ENCODE measurements around the gene SPATA22. TPM values are rescaled to one million over a fixed set of nuclear protein-coding genes. Genes with fewer than 3 reads are reported as not detected.
"Not testable (repeated sequence)": the region's sequence is repeated elsewhere in the genome, so short reads cannot be mapped to it uniquely, and the experiment has no call there.

The SPATA22 gene
- polyA plus RNA-seq, 1 of the 3 experiments (the other 2 are of a cell fraction): not detected

DNA sequence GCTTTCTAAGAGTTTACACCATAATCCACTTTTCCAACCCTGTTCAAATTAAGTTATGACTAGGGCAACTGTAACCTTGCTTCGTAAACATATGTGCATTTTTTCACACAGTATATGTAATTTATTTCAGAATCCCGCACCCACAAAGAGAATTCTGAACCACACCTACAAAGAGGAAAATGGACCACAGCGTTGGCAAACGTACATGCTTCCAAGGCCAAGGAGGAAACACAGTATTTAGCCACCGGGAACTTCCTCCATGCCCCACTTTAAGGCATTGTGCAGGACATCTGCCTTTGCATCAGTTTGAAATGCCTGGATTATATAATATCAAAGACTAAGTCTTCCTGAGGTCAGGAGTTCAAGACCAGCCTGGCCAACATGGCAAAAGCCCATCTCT lies 2.1 kb downstream of the SPATA22 start:
- no peak overlapping the region for H3K9ac ChIP-seq
- DNase-seq: no peak
- H3K79me2 ChIP-seq (ENCODE audit: insufficient read depth): no peaks in the 10 kb centered on the region
- H3K36me3 ChIP-seq (replicated peaks in 1 of 2; ENCODE audit: control insufficient read depth in 1 of 2, insufficient read depth in 2 of 2, low read length in 1 of 2): no peaks in the 10 kb centered on the region
- no peaks in the 10 kb centered on the region for H4K20me1 ChIP-seq (ENCODE audit: insufficient read depth)
- WGBS (ENCODE audit: low lambda C conversion rate): 18% methylated on average over 5 of the region's 5 CpGs
- H3K9me3 ChIP-seq: no peaks in the 10 kb centered on the region
- ChIA-PET POLR2A (no interaction called here), CTCF (no interaction called here)
- no peaks in the 10 kb centered on the region for H3K9me2 ChIP-seq
- no peaks in the 10 kb centered on the region for H3K4me1 ChIP-seq (ENCODE audit: control insufficient read depth in 1 of 2, insufficient read depth in 2 of 2, low read depth in 1 of 2, low read length in 1 of 2)
- H3K4me3 ChIP-seq (ENCODE audit: low read depth in 2 of 2, low read length in 1 of 2): no peak overlapping the region
- H3K4me2 ChIP-seq: no peak overlapping the region
- H3F3A ChIP-seq (replicated peaks; ENCODE audit: insufficient read depth): no peaks in the 10 kb centered on the region
- no peak for TF ChIP-seq RFX5 (IDR thresholded peaks at IDR 0.05; ENCODE audit: low read length)
- TF ChIP-seq RAD21 (IDR thresholded peaks at IDR 0.05; ENCODE audit: low read length): no peak
- TF ChIP-seq, protein P1, sequence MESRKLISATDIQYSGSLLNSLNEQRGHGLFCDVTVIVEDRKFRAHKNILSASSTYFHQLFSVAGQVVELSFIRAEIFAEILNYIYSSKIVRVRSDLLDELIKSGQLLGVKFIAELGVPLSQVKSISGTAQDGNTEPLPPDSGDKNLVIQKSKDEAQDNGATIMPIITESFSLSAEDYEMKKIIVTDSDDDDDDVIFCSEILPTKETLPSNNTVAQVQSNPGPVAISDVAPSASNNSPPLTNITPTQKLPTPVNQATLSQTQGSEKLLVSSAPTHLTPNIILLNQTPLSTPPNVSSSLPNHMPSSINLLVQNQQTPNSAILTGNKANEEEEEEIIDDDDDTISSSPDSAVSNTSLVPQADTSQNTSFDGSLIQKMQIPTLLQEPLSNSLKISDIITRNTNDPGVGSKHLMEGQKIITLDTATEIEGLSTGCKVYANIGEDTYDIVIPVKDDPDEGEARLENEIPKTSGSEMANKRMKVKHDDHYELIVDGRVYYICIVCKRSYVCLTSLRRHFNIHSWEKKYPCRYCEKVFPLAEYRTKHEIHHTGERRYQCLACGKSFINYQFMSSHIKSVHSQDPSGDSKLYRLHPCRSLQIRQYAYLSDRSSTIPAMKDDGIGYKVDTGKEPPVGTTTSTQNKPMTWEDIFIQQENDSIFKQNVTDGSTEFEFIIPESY (IDR thresholded peaks at IDR 0.05; ENCODE audit: borderline replicate concordance, low read depth): no peak
- no peak for TF ChIP-seq RCOR1 (IDR thresholded peaks at IDR 0.05; ENCODE audit: low read length)
- TF ChIP-seq CTCF (IDR thresholded peaks at IDR 0.05): no peak
- no peak for TF ChIP-seq MXI1 (IDR thresholded peaks at IDR 0.05; ENCODE audit: low read depth, low read length)
- no peak overlapping the region for H2AFZ ChIP-seq (ENCODE audit: low read depth)
- H3K27me3 ChIP-seq (ENCODE audit: insufficient read depth): peaks cover 37% of the 10 kb centered on the region; the same call in 1 of the 2 replicates
- H3K27ac ChIP-seq (ENCODE audit: low read depth in 2 of 2, low read length in 1 of 2): no peak overlapping the region

- H3K4me3 ChIP-seq (ENCODE audit: low read depth in 2 of 2, low read length in 1 of 2); H4K20me1 ChIP-seq (ENCODE audit: insufficient read depth); H3K27ac ChIP-seq (ENCODE audit: low read depth in 2 of 2, low read length in 1 of 2); H3K36me3 ChIP-seq (replicated peaks in 1 of 2; ENCODE audit: control insufficient read depth in 1 of 2, insufficient read depth in 2 of 2, low read length in 1 of 2); H3K9me2 ChIP-seq; CTCF ChIA-PET; DNase-seq; H3K9me3 ChIP-seq; H3F3A ChIP-seq (replicated peaks; ENCODE audit: insufficient read depth); H3K9ac ChIP-seq; H3K4me2 ChIP-seq; POLR2A ChIA-PET; H3K4me1 ChIP-seq (ENCODE audit: control insufficient read depth in 1 of 2, insufficient read depth in 2 of 2, low read depth in 1 of 2, low read length in 1 of 2); H2AFZ ChIP-seq (ENCODE audit: low read depth); H3K79me2 ChIP-seq (ENCODE audit: insufficient read depth): not testable (repeated sequence)
- H3K27me3 ChIP-seq (ENCODE audit: insufficient read depth): peaks cover 20% of the 10 kb centered on the region; the same call in 1 of the 2 replicates
- 0% methylated on average over 1 of the region's 1 CpG for WGBS (ENCODE audit: low lambda C conversion rate)
These were observed 5.3 kb downstream of the SPATA22 start for GRCh38 chr17:3466355-3466754.

- Histone ChIP-seq H3K9me3 (no peaks in the 10 kb centered on the region), H3K4me2 (no peak overlapping the region), H4K20me1 (ENCODE audit: insufficient read depth) (no peaks in the 10 kb centered on the region), H3K36me3 (replicated peaks in 1 of 2; ENCODE audit: control insufficient read depth in 1 of 2, insufficient read depth in 2 of 2, low read length in 1 of 2) (no peaks in the 10 kb centered on the region), H3K9me2 (no peaks in the 10 kb centered on the region), H2AFZ (ENCODE audit: low read depth) (no peak overlapping the region), H3K27me3 (ENCODE audit: insufficient read depth) (no peaks in the 10 kb centered on the region), H3K4me1 (ENCODE audit: control insufficient read depth in 1 of 2, insufficient read depth in 2 of 2, low read depth in 1 of 2, low read length in 1 of 2) (no peaks in the 10 kb centered on the region), H3K4me3 (ENCODE audit: low read depth in 2 of 2, low read length in 1 of 2) (no peak overlapping the region), H3F3A (replicated peaks; ENCODE audit: insufficient read depth) (no peaks in the 10 kb centered on the region), H3K9ac (no peak overlapping the region), H3K79me2 (ENCODE audit: insufficient read depth) (no peaks in the 10 kb centered on the region), H3K27ac (ENCODE audit: low read depth in 2 of 2, low read length in 1 of 2) (no peak overlapping the region)
- ChIA-PET CTCF (no interaction called here), POLR2A (no interaction called here)
- TF ChIP-seq GATA2 (CRISPR knock-in tag; IDR thresholded peaks at IDR 0.05): no peak
- TF ChIP-seq YY1 (IDR thresholded peaks at IDR 0.05; ENCODE audit: low read depth): no peak
- no peak for DNase-seq
- WGBS (ENCODE audit: low lambda C conversion rate): 0% methylated on average over 2 of the region's 2 CpGs
These were observed 23.5 kb downstream of the SPATA22 start for GRCh38 chr17:3448059-3448665.
